Esophagus mucosa (tissue), 1 donor: Measurements from ENCODE around the gene FAM9C. TPM values are rescaled to one million over a fixed set of nuclear protein-coding genes. Genes with fewer than 3 reads are reported as not detected.

Source experiments
- total RNA-seq: library from RNA; stranded (reverse); gene quantifications from one replicate; pipeline ENCODE4 v1.2.4, GENCODE V29; 2023
- donor health status: DM: yes; HTN: yes; CAD: no.

The FAM9C gene
- total RNA-seq, 1 donor from 2014 or later = not detected

Other genes starting within 250 kb of the FAM9C start
- 0.08 TPM for gene TLR7, start 177.5 kb downstream of the FAM9C start, total RNA-seq
- 0.32 TPM for gene TLR8, start 138.0 kb downstream of the FAM9C start, total RNA-seq
- 1,041 TPM for gene TMSB4X, start 69.5 kb downstream of the FAM9C start, total RNA-seq